GM19372 (cell line): ENCODE measurements around the gene ST3GAL3.
"Not testable (repeated sequence)": the region's sequence is repeated elsewhere in the genome, so short reads cannot be mapped to it uniquely, and the experiment has no call there.

ENCODE experiments used
- ATAC-seq: cut with Tn5 transposase; IDR thresholded peaks from one replicate; pipeline ENCODE4 v1.9.1; 2021; ENCODE audit warnings: mild to moderate bottlenecking, low read depth, moderate library complexity; ENCODE audit not compliant: unreplicated experiment

Gene ST3GAL3

GRCh38 chr1:43814401-43814800 is 107.1 kb downstream of the ST3GAL3 start:
- ATAC-seq, result no peak

- no peak for ATAC-seq
These were observed 110.1 kb downstream of the ST3GAL3 start for GRCh38 chr1:43817304-43817939.

GRCh38 chr1:43818691-43819090 is 111.4 kb downstream of the ST3GAL3 start:
- ATAC-seq, result no peak

DNA sequence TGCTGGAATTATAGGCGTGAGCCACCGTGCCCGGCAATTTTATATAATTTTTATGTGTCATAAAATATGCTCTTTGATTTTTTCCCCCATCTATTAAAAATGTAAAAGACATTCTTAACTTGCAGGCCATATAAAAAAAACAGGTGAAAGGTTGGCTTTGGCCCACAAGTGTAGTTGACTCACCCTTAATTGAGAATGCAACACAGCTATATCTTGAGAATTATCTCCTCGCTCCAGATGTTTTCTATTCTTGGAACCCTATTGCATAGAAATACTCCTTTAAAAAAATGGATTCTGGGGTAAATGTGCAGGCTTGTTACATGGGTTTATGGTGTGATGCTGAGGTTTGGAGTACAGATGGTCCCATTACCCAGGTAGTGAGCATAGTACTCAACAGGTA is 112.0 kb downstream of the ST3GAL3 start:
- no peak for ATAC-seq

GRCh38 chr1:43821471-43821870 is 114.1 kb downstream of the ST3GAL3 start:
- no peak for ATAC-seq

DNA sequence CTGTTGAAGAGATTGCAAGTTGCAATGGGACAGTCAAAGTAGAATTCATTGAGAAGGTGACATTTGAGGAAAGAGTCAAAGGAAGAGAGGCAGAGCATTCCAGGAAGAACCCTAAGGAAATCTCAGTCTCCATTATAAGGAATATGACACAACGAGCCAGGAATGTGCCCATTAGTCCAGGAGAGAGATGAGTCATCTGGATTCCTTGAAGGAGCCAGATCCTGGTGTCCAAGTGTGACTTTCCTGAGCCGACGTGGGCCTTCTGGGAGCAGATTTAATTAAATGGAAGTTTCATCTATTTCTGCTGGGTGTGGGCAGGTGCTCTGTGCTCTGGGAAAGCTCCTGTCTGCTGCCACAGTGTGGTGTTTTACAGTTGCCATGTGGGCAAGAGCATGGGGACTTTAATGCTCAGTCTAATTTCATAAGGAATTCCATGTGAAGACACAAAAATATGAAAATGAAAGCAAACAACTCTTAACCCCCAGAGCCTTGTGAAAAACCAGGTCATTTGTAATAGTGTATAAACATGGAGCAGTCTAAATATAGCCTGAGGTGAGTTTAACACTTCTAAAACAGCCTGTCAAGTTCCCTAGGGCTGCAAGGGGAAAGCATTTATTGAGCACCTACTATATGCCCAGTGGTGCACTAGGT is 114.8 kb downstream of the ST3GAL3 start:
- no peak for ATAC-seq

DNA sequence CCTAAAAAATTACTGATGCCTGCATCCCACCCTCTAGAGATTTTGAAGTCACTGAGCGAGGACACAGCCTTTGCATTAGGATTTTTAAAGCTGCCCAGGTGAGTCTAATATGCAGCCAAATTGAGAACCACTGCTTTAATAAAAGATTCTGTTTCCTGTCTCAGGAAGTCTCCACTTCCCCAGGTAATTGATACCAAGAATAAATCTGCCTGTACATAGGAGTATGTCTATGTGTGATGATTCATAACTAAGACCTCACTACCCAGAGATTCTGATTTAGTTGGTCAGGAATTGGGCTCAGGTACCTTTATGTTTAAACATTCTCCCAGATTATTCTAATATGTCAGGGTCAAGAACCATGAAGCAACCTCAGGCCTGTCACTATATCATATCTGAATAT is 117.5 kb downstream of the ST3GAL3 start:
- ATAC-seq, result no peak

GRCh38 chr1:43828574-43828973 is 121.2 kb downstream of the ST3GAL3 start:
- ATAC-seq, result no peak

GRCh38 chr1:43830802-43831201 is 123.5 kb downstream of the ST3GAL3 start:
- ATAC-seq, result no peak

DNA sequence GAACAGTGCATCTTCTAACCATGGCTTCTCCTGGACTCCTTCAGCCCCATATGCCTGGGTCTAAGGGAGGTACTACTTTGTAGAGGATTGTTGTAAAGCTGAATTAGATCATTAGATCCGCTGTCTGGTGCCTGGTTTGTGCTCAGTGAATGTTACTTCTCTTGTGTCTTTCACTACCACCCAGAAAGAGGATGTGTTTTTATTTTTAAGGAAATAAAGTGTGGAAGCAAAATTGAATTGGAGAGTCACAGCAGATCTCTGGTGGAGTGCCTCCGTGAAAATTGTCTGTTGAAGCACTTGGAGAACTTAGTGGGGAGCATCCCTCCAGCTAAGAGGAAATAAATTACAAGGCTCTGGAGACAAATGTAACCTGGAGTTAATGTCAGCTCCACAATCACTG is 124.5 kb downstream of the ST3GAL3 start:
- no peak for ATAC-seq

GRCh38 chr1:43832255-43832654 is 124.9 kb downstream of the ST3GAL3 start:
- ATAC-seq, result no peak

- ATAC-seq, result no peak
These were observed 125.7 kb downstream of the ST3GAL3 start for GRCh38 chr1:43832998-43833397.

- ATAC-seq, result not testable (repeated sequence)
These were observed 126.6 kb downstream of the ST3GAL3 start for GRCh38 chr1:43833902-43834279.

- ATAC-seq, result no peak
These were observed 127.1 kb downstream of the ST3GAL3 start for GRCh38 chr1:43834280-43835081.

DNA sequence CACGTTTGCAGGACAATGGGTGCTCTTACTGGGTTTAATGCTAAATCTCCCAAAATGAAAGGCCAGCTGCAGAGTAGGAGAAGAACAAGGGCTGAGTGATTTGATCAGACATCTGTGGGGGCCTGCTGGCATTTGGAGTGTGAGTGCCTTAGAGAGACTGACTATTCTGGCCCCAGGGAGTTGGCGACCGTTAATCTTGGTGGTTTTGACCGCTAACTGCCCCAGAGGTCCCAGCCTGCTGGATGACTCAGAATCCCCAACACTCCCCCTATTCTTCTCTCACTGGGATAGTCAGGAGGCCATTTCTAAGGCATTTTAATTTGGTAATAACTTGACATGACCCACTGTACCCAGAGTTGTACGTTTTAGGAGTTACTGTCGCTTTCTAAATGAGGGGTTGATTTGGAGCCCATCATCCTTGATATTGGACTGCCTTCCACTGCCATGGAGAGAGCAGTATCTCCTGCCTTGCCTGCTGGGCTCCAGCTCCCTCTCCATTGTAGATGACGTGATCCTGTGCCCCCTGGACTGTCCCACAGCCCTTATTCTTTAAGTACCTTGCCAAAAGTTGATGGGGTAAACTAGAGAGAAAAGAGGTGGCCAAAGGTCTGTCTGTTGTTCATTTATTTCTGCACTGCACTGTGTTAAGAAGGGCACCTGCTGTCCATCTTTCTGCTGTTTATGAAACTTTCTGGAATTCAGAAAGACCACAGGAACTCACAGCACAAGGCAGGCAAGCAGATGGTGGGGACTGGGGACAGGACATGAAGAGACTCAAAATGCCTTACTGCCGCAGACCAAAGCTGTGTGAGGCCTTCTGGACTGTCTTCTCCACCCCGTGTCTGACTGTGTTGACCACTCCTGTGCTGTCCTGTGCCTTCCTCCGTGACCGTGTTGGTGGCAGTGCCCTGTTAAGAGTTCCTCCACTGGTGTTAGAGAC is 128.0 kb downstream of the ST3GAL3 start:
- no peak for ATAC-seq

DNA sequence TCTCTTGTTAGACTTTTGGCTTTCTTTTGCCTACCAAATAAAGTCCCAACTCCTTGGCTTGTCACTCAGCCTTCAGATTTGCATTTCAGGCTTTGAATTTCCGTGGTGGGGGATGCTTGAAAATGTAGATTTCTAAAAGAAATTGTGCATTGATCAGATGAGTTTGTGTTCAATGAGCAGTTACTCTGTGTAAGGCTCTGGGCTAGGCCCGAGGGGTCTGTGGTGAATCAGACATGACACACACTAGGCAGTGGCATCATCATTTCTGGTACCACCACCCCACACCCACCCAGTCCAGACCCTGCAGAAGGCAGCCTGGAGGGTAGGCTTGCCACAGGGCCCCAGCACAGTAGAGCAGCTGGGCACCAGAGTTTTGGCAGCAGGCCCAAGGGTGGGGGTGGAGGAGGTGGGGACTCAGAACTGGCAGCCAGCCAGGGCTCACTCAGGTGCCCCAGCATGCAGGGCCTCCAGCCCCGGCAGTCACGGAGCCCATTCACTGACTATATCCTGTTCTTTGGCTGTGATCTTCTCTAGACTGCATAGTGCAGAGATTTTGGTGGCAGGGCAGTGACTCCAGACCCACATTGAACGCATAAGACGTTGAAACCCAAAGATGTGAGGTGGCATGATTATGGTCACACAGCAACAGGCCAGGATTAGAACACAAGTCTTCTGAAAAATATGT is 129.1 kb downstream of the ST3GAL3 start:
- no peak for ATAC-seq

GRCh38 chr1:43839056-43839455 is 131.7 kb downstream of the ST3GAL3 start:
- no peak for ATAC-seq

DNA sequence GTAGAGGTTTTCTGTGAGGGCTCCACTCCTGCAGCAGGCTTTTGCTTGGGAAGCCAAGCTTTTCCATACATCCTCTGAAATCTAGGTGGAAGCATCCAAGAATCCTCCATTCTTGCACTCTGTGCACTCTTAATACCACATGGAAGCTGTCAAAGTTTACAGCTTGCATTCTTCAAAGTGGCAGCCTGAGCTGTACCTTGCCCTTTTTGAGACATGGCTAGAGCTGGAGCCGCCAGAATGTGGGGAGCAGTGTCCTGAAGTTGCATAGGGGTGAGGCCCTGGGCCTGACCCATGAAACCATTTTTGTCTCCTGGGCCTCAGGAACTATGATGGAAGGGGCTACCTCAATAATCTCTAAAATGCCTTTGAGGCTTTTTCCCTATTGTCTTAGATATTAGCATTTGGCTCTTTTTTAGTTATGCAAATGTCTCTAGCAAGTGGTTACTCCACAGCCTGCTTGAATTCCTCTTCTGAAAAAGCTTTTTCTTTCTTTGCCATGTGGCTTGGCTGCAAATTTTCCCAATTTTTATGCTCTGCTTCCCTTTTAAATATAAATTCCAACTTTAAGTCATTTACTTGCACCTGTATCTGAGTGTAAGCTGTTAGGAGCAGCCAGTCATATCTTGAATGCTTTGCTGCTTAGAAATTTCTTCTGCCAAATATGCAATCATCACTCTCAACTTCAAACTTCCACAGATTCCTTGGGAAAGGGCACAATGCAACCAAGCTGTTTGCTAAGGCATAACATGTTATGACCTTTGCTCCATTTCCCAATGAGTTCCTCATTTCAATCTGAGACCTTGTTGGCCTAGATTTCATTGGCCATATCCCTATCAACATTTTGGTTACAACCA is 134.2 kb downstream of the ST3GAL3 start:
- no peak for ATAC-seq

DNA sequence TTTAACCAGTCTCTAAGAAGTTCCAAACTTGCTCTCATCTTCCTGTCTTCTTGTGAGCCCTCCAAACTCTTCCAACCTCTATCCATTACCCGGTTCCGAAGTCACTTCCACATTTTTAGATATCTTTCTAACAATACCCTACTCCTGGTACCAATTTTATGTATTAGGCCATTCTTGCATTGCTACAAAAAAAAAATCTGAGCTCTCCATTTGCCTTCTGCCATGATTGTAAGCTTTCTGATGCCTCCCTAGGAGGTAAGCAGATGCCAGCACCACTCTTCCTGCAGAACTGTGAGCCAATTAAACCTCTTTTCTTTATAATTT is 134.8 kb downstream of the ST3GAL3 start:
- ATAC-seq, result no peak
